ENCODE data around the gene SGCD.

DNA sequence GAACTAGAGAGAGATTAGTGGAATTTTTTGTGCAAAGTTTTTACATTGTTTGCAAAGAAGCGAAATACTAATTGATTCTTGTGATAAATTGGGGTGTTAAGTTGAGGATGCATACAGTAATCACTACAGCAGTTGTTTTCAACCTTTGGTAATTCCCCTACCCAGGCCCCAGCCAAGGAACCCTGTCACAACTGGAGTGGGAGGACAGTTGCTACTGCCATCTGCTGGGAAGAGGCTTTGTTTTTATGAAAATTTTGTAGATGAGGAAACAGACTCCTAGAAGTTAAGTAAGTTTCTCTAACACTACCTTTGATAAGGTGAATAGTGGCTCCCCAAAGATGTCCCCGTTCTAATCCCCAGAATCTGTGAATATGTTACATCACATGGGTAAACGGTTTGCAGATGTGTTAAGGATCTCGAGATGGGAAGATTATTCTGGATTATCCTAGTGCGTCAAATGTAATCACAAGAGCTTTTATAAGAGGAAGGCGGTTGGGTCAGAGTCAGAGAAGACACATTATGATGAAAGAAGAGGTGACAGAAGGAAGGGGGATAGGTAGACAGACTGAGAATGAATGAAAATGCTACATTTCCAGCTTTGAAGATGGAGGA lies 489.1 kb downstream of the SGCD start:
- TF ChIP-seq ZNF341 (tag by site-specific recombination; IDR thresholded peaks at IDR 0.05; ENCODE audit: low read depth): no peak
- no peak for TF ChIP-seq CTCF (tag by site-specific recombination; IDR thresholded peaks at IDR 0.05)
- TF ChIP-seq ZNF10 (tag by site-specific recombination; IDR thresholded peaks at IDR 0.05): no peak
- TF ChIP-seq YY2 (tag by site-specific recombination; IDR thresholded peaks at IDR 0.05): no peak
- TF ChIP-seq ZNF211 (tag by site-specific recombination; IDR thresholded peaks at IDR 0.05; ENCODE audit: low read depth): no peak
- TF ChIP-seq ZNF791 (tag by site-specific recombination; IDR thresholded peaks at IDR 0.05): no peak
- no peak for TF ChIP-seq OSR2 (tag by site-specific recombination; IDR thresholded peaks at IDR 0.05)
- no peak for TF ChIP-seq ZNF157 (tag by site-specific recombination; IDR thresholded peaks at IDR 0.05)

Measured in HEK293 (cell line).